DMS53 treated with DMSO at 0.1 percent for 48 hours (cell line): ENCODE measurements around the gene ZNF679.
A peak's percentile ranks its signal among the peaks of the same experiment; 100 is the strongest.
"Not testable (repeated sequence)": the region's sequence is repeated elsewhere in the genome, so short reads cannot be mapped to it uniquely, and the experiment has no call there.

Source experiments
- DNase-seq: peaks from one replicate; lab custom pipeline; 2025; ENCODE audit not compliant: unreplicated experiment; lab: John Stamatoyannopoulos, UW

The ZNF679 gene

DNA sequence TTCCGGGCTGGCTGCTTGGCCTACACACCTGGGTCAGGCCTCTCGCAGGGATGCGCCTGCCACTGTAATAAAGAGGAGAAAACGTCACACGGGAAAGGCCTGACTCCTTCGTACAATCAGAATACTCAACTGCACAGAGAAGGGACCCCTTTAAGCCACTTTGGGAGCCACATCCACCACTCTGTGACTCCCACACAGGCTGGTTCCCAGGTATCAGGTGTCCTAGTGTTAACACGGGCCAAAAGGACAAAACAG, 79.7 kb downstream of the ZNF679 start:
- no peak for DNase-seq

DNA sequence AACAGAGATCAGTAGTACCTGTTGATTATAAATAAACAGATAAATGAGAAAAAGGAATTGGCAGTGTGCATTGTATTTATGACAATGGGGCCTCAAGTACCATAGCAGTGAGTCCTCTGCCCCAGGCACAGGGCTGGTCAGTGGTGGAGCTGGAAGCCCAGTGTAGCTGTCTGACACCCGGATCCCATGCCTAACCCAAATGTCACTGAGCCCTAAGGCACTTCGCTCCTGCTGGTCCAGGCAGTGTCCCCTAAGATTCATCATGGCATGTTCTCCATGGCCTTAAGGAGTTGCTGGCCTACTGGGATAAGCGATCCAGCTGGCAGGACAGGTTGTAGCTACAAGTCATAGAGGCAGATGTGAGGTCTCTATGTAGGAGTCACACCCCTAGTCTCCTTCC, 82.2 kb downstream of the ZNF679 start:
- no peak for DNase-seq

DNA sequence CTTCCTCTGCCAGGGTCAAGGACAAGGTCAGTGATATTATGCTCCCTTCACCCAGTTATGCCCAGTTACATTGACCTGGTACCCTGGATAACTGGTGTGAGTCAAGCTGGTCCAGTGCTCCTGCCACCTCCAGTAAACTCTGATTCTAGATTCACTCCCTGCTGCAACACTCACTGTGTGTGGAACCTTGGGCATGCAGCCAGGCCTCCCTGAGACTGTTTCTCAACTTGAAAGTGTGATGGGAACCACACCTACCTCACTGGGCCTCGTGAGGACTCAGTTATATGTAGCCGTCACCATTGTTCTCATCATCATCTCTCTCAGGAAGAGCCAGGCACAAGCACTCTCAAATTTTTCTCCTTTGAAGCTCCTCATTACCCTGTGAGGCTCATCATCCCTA, 84.6 kb downstream of the ZNF679 start:
- no peak for DNase-seq

DNA sequence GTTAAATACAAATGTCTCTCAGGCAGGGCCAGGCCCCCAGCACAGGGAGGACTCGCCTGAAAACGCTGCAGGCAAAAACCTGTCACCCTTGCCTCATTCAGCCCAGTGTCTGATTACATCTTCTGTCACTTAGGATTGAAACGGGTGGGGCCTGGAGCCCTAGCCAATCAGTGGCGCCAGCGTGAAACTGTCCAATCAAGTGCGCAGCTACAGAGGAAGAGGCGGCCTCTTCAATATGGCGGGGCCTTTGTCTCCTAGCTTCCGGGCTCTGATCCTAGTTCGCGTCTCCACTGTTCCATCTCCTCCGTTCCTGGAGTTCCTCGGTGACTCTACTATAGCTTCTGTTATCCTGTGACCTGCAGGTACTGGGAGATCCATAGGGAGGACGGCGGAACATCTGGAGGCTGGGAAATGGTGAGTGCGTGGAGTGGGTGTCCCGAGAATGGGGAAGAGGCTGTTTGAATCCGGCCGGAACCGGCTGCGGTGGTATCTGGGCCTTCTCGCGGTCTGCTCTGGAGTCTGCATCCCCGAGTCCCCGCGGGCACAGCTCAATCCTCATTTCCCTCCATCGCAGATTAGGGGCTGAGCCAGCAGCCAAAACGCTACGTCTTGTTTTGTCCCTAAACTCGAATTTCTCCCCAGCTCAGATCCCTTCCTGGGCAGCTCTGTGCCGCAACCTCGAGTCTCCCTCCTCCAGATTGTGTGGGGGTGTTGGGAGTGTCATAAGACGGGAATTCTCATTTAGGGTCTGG, 85.6 kb downstream of the ZNF679 start, which contains the start of gene ZNF736:
TSS of gene ZNF736 (plus strand) at position 222 of the 752 bp plus-strand sequence. CDS start at position 412, 190 bp downstream.
- peak; percentile 98 for DNase-seq

DNA sequence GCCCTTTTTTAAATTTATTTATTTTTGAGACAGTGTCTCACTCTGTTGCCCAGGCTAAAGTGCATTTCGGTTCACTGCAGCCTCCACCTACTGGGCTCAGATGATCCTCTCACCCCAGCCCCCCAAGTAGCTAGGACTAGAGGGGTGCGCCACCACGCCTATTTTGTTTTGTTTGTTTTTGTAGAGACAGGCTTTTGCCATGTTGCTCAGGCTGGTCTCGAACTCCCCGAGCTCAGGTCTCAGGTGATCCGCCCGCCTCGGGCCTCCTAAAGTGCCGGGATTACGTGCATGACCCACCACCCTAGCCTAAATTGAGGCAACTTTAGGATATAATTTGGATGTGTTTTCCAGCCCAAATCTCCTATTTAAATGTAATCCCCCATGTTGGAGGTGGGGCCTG, 86.3 kb downstream of the ZNF679 start:
- DNase-seq = no peak

DNA sequence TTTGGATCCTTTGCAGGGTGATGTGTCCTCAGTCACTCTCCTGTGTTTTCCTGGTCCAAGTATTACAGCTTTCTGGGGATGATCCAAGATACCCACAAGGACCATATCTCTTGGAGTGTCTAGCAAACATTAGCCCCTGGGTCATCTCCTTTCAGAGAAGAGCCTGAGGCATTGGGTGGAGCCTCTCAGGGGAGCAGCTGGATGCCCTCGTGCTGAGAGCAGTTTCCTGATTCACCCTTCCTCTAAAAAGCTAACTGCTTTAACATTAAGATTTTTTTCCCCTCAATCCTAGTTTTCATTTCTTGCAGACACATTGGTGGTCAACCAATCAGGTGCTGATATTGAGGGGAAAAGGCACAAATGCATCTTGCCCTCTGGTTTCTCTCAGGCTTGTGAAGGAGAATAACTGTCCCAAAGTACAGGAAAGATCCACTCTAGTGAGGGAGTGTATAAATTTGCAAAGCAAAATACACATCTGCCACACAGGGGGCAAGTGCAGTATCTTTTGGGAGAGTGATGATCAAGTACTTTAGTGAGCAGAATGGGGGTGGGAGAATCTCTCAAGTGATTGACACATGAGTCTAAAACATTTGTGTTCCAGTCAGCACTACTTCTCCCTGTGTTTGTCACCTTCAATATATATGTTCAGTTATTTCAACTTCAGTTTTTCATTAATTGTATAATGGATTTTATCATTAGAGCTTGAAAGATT, 87.9 kb downstream of the ZNF679 start:
- DNase-seq = not testable (repeated sequence)
